ENCODE measurements around the gene TACR2. TPM values are rescaled to one million over a fixed set of nuclear protein-coding genes. Genes with fewer than 3 reads are reported as not detected.
A peak's percentile ranks its signal among the peaks of the same experiment; 100 is the strongest.
"Not testable (repeated sequence)": the region's sequence is repeated elsewhere in the genome, so short reads cannot be mapped to it uniquely, and the experiment has no call there.

The TACR2 gene
- polyA plus RNA-seq, 1 donor, result 8.2 TPM

GRCh38 chr10:69450395-69450794 lies 33.7 kb upstream of the TACR2 start:
- WGBS (ENCODE audit: insufficient coverage, low lambda C conversion rate), result no CpG with 5 or more reads among the region's 16 CpGs
- H3K4me3 ChIP-seq (ENCODE audit: low read length); H3K27me3 ChIP-seq (ENCODE audit: control insufficient read depth, insufficient read depth, low read length); H3K36me3 ChIP-seq (ENCODE audit: control insufficient read depth, insufficient read depth, low read length); DNase-seq; H3K9me3 ChIP-seq (ENCODE audit: control insufficient read depth, low read depth, low read length): not testable (repeated sequence)
- Histone ChIP-seq H3K27ac (ENCODE audit: low read length) (peak overlapping the region; percentile 67), H3K4me1 (ENCODE audit: control insufficient read depth, insufficient read depth, low read length) (peaks cover 27% of the 10 kb centered on the region)

GRCh38 chr10:69449841-69450240 lies 33.1 kb upstream of the TACR2 start:
- no peak overlapping the region for H3K4me3 ChIP-seq (ENCODE audit: low read length)
- no peaks in the 10 kb centered on the region for H3K36me3 ChIP-seq (ENCODE audit: control insufficient read depth, insufficient read depth, low read length)
- no CpG with 5 or more reads among the region's 1 CpG for WGBS (ENCODE audit: insufficient coverage, low lambda C conversion rate)
- H3K4me1 ChIP-seq (ENCODE audit: control insufficient read depth, insufficient read depth, low read length), result peaks cover 27% of the 10 kb centered on the region
- DNase-seq, result peak; percentile 57 to 81
- peaks cover 5% of the 10 kb centered on the region for H3K9me3 ChIP-seq (ENCODE audit: control insufficient read depth, low read depth, low read length)
- no peaks in the 10 kb centered on the region for H3K27me3 ChIP-seq (ENCODE audit: control insufficient read depth, insufficient read depth, low read length)
- peak overlapping the region; percentile 25 for H3K27ac ChIP-seq (ENCODE audit: low read length)

- Histone ChIP-seq H3K4me1 (ENCODE audit: control insufficient read depth, insufficient read depth, low read length) (peaks cover 16% of the 10 kb centered on the region), H3K27me3 (ENCODE audit: control insufficient read depth, insufficient read depth, low read length) (no peaks in the 10 kb centered on the region), H3K4me3 (ENCODE audit: low read length) (no peak overlapping the region), H3K36me3 (ENCODE audit: control insufficient read depth, insufficient read depth, low read length) (no peaks in the 10 kb centered on the region), H3K9me3 (ENCODE audit: control insufficient read depth, low read depth, low read length) (peaks cover 3% of the 10 kb centered on the region), H3K27ac (ENCODE audit: low read length) (no peak overlapping the region)
- no CpG with 5 or more reads among the region's 3 CpGs for whole genome bisulfite sequencing (ENCODE audit: insufficient coverage, low lambda C conversion rate)
- DNase-seq, result peak in 1 of 2 donors; percentile 56
Measured at GRCh38 chr10:69446650-69447151, 30.0 kb upstream of the TACR2 start.

GRCh38 chr10:69446229-69446628 lies 29.5 kb upstream of the TACR2 start:
- DNase-seq, result no peak
- no peaks in the 10 kb centered on the region for H3K36me3 ChIP-seq (ENCODE audit: control insufficient read depth, insufficient read depth, low read length)
- H3K4me3 ChIP-seq (ENCODE audit: low read length), result no peak overlapping the region
- H3K27ac ChIP-seq (ENCODE audit: low read length), result no peak overlapping the region
- H3K27me3 ChIP-seq (ENCODE audit: control insufficient read depth, insufficient read depth, low read length), result no peaks in the 10 kb centered on the region
- no peaks in the 10 kb centered on the region for H3K9me3 ChIP-seq (ENCODE audit: control insufficient read depth, low read depth, low read length)
- H3K4me1 ChIP-seq (ENCODE audit: control insufficient read depth, insufficient read depth, low read length), result peaks cover 16% of the 10 kb centered on the region

GRCh38 chr10:69445041-69445440 lies 28.3 kb upstream of the TACR2 start:
- Histone ChIP-seq H3K27ac (ENCODE audit: low read length) (no peak overlapping the region), H3K27me3 (ENCODE audit: control insufficient read depth, insufficient read depth, low read length) (no peaks in the 10 kb centered on the region), H3K9me3 (ENCODE audit: control insufficient read depth, low read depth, low read length) (no peaks in the 10 kb centered on the region), H3K4me3 (ENCODE audit: low read length) (no peak overlapping the region), H3K4me1 (ENCODE audit: control insufficient read depth, insufficient read depth, low read length) (peaks cover 18% of the 10 kb centered on the region), H3K36me3 (ENCODE audit: control insufficient read depth, insufficient read depth, low read length) (no peaks in the 10 kb centered on the region)
- DNase-seq, result no peak
- 90% methylated on average over 2 of the region's 4 CpGs for WGBS (ENCODE audit: insufficient coverage, low lambda C conversion rate)

- no peak overlapping the region for H3K27ac ChIP-seq (ENCODE audit: low read length)
- H3K36me3 ChIP-seq (ENCODE audit: control insufficient read depth, insufficient read depth, low read length), result no peaks in the 10 kb centered on the region
- H3K4me1 ChIP-seq (ENCODE audit: control insufficient read depth, insufficient read depth, low read length), result peaks cover 22% of the 10 kb centered on the region
- no peaks in the 10 kb centered on the region for H3K27me3 ChIP-seq (ENCODE audit: control insufficient read depth, insufficient read depth, low read length)
- DNase-seq, result no peak
- no peak overlapping the region for H3K4me3 ChIP-seq (ENCODE audit: low read length)
- H3K9me3 ChIP-seq (ENCODE audit: control insufficient read depth, low read depth, low read length), result no peaks in the 10 kb centered on the region
- WGBS (ENCODE audit: insufficient coverage, low lambda C conversion rate), result 90% methylated on average over 1 of the region's 1 CpG
Measured at GRCh38 chr10:69443354-69443753, 26.6 kb upstream of the TACR2 start.

GRCh38 chr10:69439813-69440506 lies 23.2 kb upstream of the TACR2 start:
- no CpG with 5 or more reads among the region's 5 CpGs for WGBS (ENCODE audit: insufficient coverage, low lambda C conversion rate)
- Histone ChIP-seq H3K27ac (ENCODE audit: low read length) (peak overlapping the region; percentile 84), H3K9me3 (ENCODE audit: control insufficient read depth, low read depth, low read length) (peaks cover 2% of the 10 kb centered on the region), H3K4me3 (ENCODE audit: low read length) (no peak overlapping the region), H3K4me1 (ENCODE audit: control insufficient read depth, insufficient read depth, low read length) (peaks cover 28% of the 10 kb centered on the region), H3K36me3 (ENCODE audit: control insufficient read depth, insufficient read depth, low read length) (no peaks in the 10 kb centered on the region), H3K27me3 (ENCODE audit: control insufficient read depth, insufficient read depth, low read length) (no peaks in the 10 kb centered on the region)
- DNase-seq, result peak; percentile 82 to 89

- H3K27ac ChIP-seq (ENCODE audit: low read length), result peak overlapping the region; percentile 84
- H3K4me3 ChIP-seq (ENCODE audit: low read length), result no peak overlapping the region
- H3K27me3 ChIP-seq (ENCODE audit: control insufficient read depth, insufficient read depth, low read length), result no peaks in the 10 kb centered on the region
- no peak for DNase-seq
- H3K4me1 ChIP-seq (ENCODE audit: control insufficient read depth, insufficient read depth, low read length), result peaks cover 28% of the 10 kb centered on the region
- H3K9me3 ChIP-seq (ENCODE audit: control insufficient read depth, low read depth, low read length), result peaks cover 3% of the 10 kb centered on the region
- H3K36me3 ChIP-seq (ENCODE audit: control insufficient read depth, insufficient read depth, low read length), result no peaks in the 10 kb centered on the region
- no CpG with 5 or more reads among the region's 5 CpGs for WGBS (ENCODE audit: insufficient coverage, low lambda C conversion rate)
Measured at GRCh38 chr10:69439350-69439739, 22.6 kb upstream of the TACR2 start.

GRCh38 chr10:69438536-69439349 lies 22.0 kb upstream of the TACR2 start:
- H3K4me1 ChIP-seq (ENCODE audit: control insufficient read depth, insufficient read depth, low read length), result peaks cover 28% of the 10 kb centered on the region
- no peaks in the 10 kb centered on the region for H3K27me3 ChIP-seq (ENCODE audit: control insufficient read depth, insufficient read depth, low read length)
- peak in 1 of 2 donors; percentile 78 for DNase-seq
- 19% methylated on average over 4 of the region's 10 CpGs for WGBS (ENCODE audit: insufficient coverage, low lambda C conversion rate)
- H3K27ac ChIP-seq (ENCODE audit: low read length), result peak overlapping the region; percentile 84
- no peak overlapping the region for H3K4me3 ChIP-seq (ENCODE audit: low read length)
- H3K9me3 ChIP-seq (ENCODE audit: control insufficient read depth, low read depth, low read length), result peaks cover 3% of the 10 kb centered on the region
- H3K36me3 ChIP-seq (ENCODE audit: control insufficient read depth, insufficient read depth, low read length), result no peaks in the 10 kb centered on the region

- Histone ChIP-seq H3K9me3 (ENCODE audit: control insufficient read depth, low read depth, low read length) (peaks cover 3% of the 10 kb centered on the region), H3K36me3 (ENCODE audit: control insufficient read depth, insufficient read depth, low read length) (no peaks in the 10 kb centered on the region), H3K4me1 (ENCODE audit: control insufficient read depth, insufficient read depth, low read length) (peaks cover 28% of the 10 kb centered on the region), H3K27ac (ENCODE audit: low read length) (peak overlapping the region; percentile 84), H3K27me3 (ENCODE audit: control insufficient read depth, insufficient read depth, low read length) (no peaks in the 10 kb centered on the region), H3K4me3 (ENCODE audit: low read length) (no peak overlapping the region)
- DNase-seq, result no peak
- 100% methylated on average over 1 of the region's 13 CpGs for WGBS (ENCODE audit: insufficient coverage, low lambda C conversion rate)
Measured at GRCh38 chr10:69437321-69438259, 20.9 kb upstream of the TACR2 start.

Measured in large intestine (tissue), 3 donors.